ENCODE results near the gene PDIA6. TPM values are rescaled to one million over a fixed set of nuclear protein-coding genes. Genes with fewer than 3 reads are reported as not detected.

PDIA6 gene
- total RNA-seq, 1 experiment from 2014 or later, result 314 TPM

DNA sequence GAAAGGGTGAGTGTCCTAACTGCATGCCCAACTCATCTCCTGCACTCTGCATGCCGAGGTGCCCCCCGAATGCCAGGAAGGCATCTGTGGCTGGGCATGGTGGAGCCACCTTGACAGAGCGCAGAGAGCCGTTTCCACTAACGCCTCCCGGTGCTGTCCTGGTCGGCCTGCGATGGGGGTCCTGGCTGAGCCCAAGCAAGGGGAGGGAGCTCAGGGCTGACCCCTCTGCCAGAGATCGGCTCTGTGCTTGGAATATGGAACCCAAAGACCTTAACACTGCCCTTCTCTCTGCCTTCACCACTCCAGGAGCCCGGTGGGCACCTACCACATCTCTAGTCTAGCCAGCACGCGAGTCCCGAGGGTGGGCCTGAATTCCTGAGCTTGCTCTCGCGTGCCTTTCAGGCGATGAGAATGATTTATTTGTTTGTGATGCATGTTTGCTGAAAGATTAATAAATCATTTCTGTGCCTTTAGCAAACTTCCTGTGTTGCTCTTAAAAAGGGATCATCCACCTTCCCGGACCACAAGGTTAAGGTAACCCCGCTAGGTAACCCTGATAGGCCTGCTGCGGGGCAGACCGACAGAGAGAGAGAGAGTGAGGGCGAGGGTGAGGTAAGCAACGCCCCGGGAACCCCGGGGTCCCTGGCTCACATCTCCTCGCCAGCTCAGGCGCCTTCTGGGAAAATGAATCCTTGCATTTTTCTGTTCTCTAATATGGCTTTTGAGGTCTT lies 35.3 kb downstream of the PDIA6 start:
- Histone ChIP-seq H3K4me3 (ENCODE audit: low read depth, low read length, poor library complexity, severe bottlenecking) (no peak overlapping the region), H3K36me3 (ENCODE audit: insufficient read depth, low read length, poor library complexity, severe bottlenecking) (peaks cover 37% of the 10 kb centered on the region), H3K27ac (ENCODE audit: low read depth, low read length, poor library complexity, severe bottlenecking) (no peak overlapping the region), H3K4me1 (ENCODE audit: insufficient read depth, low read length, poor library complexity, severe bottlenecking) (no peaks in the 10 kb centered on the region), H3K9me3 (ENCODE audit: low read depth, low read length, poor library complexity, severe bottlenecking) (no peaks in the 10 kb centered on the region), H3K27me3 (replicated peaks; ENCODE audit: insufficient read depth, low read depth, low read length, poor library complexity) (no peaks in the 10 kb centered on the region)
- no peak for DNase-seq (ENCODE audit: low spot score)
- intact Hi-C loops (cut with micrococcal nuclease; ENCODE audit: unreplicated experiment), result no loop called here
- ChIA-PET POLR2A (ENCODE audit: low non-redundant PET) (interaction anchor here (0.6 kb wide), 1 partner anchor 59 kb away, joined by 3 read pairs; no protein-coding TSS in a partner anchor), CTCF (no interaction called here)
- BruUV-seq (replicated peaks), result no TSS peak
- TF ChIP-seq EZH2 (IDR thresholded peaks at IDR 0.05; ENCODE audit: borderline replicate concordance, low read depth, low read length, poor library complexity, severe bottlenecking), result no peak
- TF ChIP-seq, protein P1, sequence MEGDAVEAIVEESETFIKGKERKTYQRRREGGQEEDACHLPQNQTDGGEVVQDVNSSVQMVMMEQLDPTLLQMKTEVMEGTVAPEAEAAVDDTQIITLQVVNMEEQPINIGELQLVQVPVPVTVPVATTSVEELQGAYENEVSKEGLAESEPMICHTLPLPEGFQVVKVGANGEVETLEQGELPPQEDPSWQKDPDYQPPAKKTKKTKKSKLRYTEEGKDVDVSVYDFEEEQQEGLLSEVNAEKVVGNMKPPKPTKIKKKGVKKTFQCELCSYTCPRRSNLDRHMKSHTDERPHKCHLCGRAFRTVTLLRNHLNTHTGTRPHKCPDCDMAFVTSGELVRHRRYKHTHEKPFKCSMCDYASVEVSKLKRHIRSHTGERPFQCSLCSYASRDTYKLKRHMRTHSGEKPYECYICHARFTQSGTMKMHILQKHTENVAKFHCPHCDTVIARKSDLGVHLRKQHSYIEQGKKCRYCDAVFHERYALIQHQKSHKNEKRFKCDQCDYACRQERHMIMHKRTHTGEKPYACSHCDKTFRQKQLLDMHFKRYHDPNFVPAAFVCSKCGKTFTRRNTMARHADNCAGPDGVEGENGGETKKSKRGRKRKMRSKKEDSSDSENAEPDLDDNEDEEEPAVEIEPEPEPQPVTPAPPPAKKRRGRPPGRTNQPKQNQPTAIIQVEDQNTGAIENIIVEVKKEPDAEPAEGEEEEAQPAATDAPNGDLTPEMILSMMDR (conservative IDR thresholded peaks at IDR 0.05; ENCODE audit: low read depth, low read length), result no peak

DNA sequence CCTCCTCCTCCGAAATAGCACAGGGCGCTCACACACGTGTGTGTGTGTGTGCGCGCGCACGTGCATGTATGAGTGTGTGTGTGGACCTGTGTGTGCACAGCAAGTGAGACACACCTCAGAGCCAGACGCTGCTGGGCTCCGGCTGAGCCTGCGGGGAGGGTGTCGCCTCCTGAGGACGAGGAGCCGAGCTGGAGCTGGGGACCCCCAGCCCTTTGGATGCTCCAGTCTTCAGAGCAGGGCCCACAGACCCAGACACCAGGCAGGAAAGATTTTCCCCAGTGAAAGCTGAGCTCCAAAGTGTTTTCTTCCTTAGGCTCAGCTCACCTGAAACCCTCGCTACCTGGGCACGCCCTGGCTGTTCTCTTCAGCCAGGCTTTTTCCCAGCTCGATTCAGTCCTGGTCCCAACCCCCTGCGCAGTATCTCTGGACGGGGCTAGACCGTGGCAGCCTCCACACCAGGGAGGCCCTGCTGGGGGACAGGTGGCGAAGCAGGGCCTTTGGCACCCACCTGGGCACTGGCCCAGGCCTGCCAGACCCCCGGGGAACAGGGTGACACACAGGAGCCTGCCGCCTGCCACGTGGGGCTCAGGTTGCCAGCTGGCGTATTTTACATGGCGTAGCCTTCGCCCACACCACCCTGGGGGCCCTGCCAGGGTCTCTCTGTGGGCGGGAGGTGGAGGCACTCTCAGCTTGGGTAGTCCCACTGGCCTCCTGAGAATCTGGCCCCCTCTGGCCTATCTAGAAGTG lies 36.2 kb downstream of the PDIA6 start:
- no peak overlapping the region for H3K4me3 ChIP-seq (ENCODE audit: low read depth, low read length, poor library complexity, severe bottlenecking)
- TF ChIP-seq, protein P1 (conservative IDR thresholded peaks at IDR 0.05; ENCODE audit: low read depth, low read length), result no peak
- TF ChIP-seq EZH2 (IDR thresholded peaks at IDR 0.05; ENCODE audit: borderline replicate concordance, low read depth, low read length, poor library complexity, severe bottlenecking), result no peak
- no peaks in the 10 kb centered on the region for H3K9me3 ChIP-seq (ENCODE audit: low read depth, low read length, poor library complexity, severe bottlenecking)
- H3K36me3 ChIP-seq (ENCODE audit: insufficient read depth, low read length, poor library complexity, severe bottlenecking), result peaks cover 28% of the 10 kb centered on the region
- intact Hi-C loops (cut with micrococcal nuclease; ENCODE audit: unreplicated experiment), result no loop called here
- no peaks in the 10 kb centered on the region for H3K27me3 ChIP-seq (replicated peaks; ENCODE audit: insufficient read depth, low read depth, low read length, poor library complexity)
- BruUV-seq (replicated peaks), result no TSS peak
- ChIA-PET POLR2A (ENCODE audit: low non-redundant PET) (no interaction called here), CTCF (no interaction called here)
- H3K4me1 ChIP-seq (ENCODE audit: insufficient read depth, low read length, poor library complexity, severe bottlenecking), result no peaks in the 10 kb centered on the region
- no peak for DNase-seq (ENCODE audit: low spot score)
- no peak overlapping the region for H3K27ac ChIP-seq (ENCODE audit: low read depth, low read length, poor library complexity, severe bottlenecking)

DNA sequence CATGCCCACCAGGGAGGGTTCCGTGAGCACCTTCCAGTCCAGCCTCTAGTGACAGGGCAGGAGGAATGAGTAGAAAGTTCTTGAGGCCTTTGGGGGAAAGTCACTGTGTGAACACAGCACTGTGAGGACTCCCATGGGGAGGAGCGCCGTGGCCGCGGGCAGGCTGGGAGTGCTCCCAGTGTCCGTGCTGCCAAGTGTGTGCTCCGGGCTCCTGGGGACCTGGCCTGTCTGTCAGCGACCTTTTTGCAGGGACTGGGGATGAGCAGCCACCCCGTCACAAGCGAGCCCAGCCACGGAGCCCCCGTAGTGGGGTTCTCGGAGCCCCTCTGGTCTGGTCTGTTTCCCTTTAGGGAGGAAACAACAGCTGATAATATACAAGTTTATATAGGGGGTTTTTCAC lies 36.8 kb downstream of the PDIA6 start:
- Histone ChIP-seq H3K27ac (ENCODE audit: low read depth, low read length, poor library complexity, severe bottlenecking) (no peak overlapping the region), H3K9me3 (ENCODE audit: low read depth, low read length, poor library complexity, severe bottlenecking) (no peaks in the 10 kb centered on the region), H3K27me3 (replicated peaks; ENCODE audit: insufficient read depth, low read depth, low read length, poor library complexity) (no peaks in the 10 kb centered on the region), H3K4me1 (ENCODE audit: insufficient read depth, low read length, poor library complexity, severe bottlenecking) (no peaks in the 10 kb centered on the region), H3K36me3 (ENCODE audit: insufficient read depth, low read length, poor library complexity, severe bottlenecking) (peaks cover 23% of the 10 kb centered on the region), H3K4me3 (ENCODE audit: low read depth, low read length, poor library complexity, severe bottlenecking) (no peak overlapping the region)
- DNase-seq (ENCODE audit: low spot score), result no peak
- ChIA-PET POLR2A (ENCODE audit: low non-redundant PET) (no interaction called here), CTCF (no interaction called here)
- intact Hi-C loops (cut with micrococcal nuclease; ENCODE audit: unreplicated experiment), result no loop called here
- TF ChIP-seq EZH2 (IDR thresholded peaks at IDR 0.05; ENCODE audit: borderline replicate concordance, low read depth, low read length, poor library complexity, severe bottlenecking), result no peak
- TF ChIP-seq, protein P1 (conservative IDR thresholded peaks at IDR 0.05; ENCODE audit: low read depth, low read length), result no peak
- BruUV-seq (replicated peaks), result no TSS peak

Measured in A673 (cell line).